Cardiac fibroblast (primary cell): Measurements from ENCODE around the gene RAB7A.
"Not testable (repeated sequence)": the region's sequence is repeated elsewhere in the genome, so short reads cannot be mapped to it uniquely, and the experiment has no call there.

Experiments
- DNase-seq, 2 donors: peaks; one replicate each; pipeline versions ENCODE4 v3.0.0 to v3.0.0-alpha.2; 2010; ENCODE audit warnings: low read depth in 2 of 2
- H3K4me3 ChIP-seq, 2 donors: replicated peaks in 1 of 2; 1 replicate in 1 of 2; 2 replicates in 1 of 2; pipeline ENCODE4 v1.5.1; 2011; ENCODE audit warnings: low read depth in 2 of 2, low read length in 2 of 2, mild to moderate bottlenecking in 2 of 2, moderate library complexity in 1 of 2
- CTCF ChIP-seq: IDR thresholded peaks from one replicate; pipeline ENCODE4 v1.5.1; 2011; ENCODE audit warnings: low read depth, mild to moderate bottlenecking, low read length, inconsistent platforms

Gene RAB7A

DNA sequence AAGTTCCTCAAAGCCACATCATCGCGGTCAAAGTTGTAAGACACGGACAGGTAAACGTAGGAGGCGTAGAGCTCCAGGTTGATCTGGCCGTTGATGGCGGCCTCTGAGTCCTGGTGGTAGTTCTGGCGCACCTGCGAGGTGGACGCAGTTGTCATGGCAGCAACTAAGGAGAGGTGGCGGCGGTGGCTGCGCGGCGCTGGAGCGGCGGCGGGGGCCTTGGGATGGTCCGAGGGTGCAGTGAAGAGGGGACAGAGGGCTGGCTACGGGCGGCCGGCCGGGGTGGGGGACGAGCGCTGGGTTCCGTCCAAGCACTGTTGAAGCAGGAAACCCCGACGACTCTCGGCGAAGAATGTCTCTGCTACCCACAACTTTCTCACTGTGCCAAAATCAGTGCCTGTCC lies 38.9 kb downstream of the RAB7A start:
- no peak overlapping the region for H3K4me3 ChIP-seq
- no peak for TF ChIP-seq CTCF
- no peak for DNase-seq

- DNase-seq, result no peak
- TF ChIP-seq CTCF, result no peak
- no peak overlapping the region for H3K4me3 ChIP-seq
Observed at GRCh38 chr3:128767094-128767750, 41.2 kb downstream of the RAB7A start.

GRCh38 chr3:128768471-128768870 lies 42.5 kb downstream of the RAB7A start:
- no peak overlapping the region for H3K4me3 ChIP-seq
- no peak for TF ChIP-seq CTCF
- no peak for DNase-seq

- DNase-seq, result no peak
Observed at GRCh38 chr3:128770387-128770786, 44.4 kb downstream of the RAB7A start.

GRCh38 chr3:128773189-128773588 lies 47.2 kb downstream of the RAB7A start:
- not testable (repeated sequence) for H3K4me3 ChIP-seq, DNase-seq

More at GRCh38 chr3:128770387-128770786, 44.4 kb downstream of the RAB7A start:
- TF ChIP-seq CTCF, result no peak
- H3K4me3 ChIP-seq, result no peak overlapping the region

DNA sequence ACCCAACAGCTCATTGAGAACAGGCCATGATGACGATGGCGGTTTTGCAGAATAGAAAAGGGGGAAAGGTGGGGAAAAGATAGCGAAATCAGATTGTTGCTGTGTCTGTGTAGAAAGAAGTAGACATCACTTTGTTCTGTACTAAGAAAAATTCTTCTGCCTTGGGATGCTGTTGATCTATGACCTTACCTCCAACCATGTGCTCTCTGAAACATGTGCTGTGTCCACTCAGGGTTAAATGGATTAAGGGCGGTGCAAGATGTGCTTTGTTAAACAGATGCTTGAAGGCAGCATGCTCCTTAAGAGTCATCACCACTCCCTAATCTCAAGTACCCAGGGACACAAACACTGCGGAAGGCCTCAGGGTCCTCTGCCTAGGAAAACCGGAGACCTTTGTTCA lies 47.6 kb downstream of the RAB7A start:
- not testable (repeated sequence) for DNase-seq, H3K4me3 ChIP-seq

- no peak overlapping the region for H3K4me3 ChIP-seq
- TF ChIP-seq CTCF, result no peak
- DNase-seq, result no peak
Observed at GRCh38 chr3:128775241-128775640, 49.3 kb downstream of the RAB7A start.

- TF ChIP-seq CTCF, result no peak
Observed at GRCh38 chr3:128775906-128776542, 50.0 kb downstream of the RAB7A start.

More at GRCh38 chr3:128775906-128776542, 50.0 kb downstream of the RAB7A start:
- H3K4me3 ChIP-seq, result no peak overlapping the region
- no peak for DNase-seq
